NCI-H2029 treated with DMSO at 0.1 percent for 48 hours (cell line): ENCODE measurements around the gene SAMD14.

ENCODE experiments used
- DNase-seq: peaks from one replicate; lab custom pipeline; 2025; lab: John Stamatoyannopoulos, UW

Gene SAMD14

GRCh38 chr17:50147841-50148225 lies 17.9 kb upstream of the SAMD14 start:
- DNase-seq, result no peak

- no peak for DNase-seq
Observed at GRCh38 chr17:50146927-50147665, 17.1 kb upstream of the SAMD14 start.

GRCh38 chr17:50146230-50146926 lies 16.4 kb upstream of the SAMD14 start:
- no peak for DNase-seq

GRCh38 chr17:50145532-50146229 lies 15.7 kb upstream of the SAMD14 start:
- DNase-seq, result no peak

GRCh38 chr17:50144845-50145531 lies 15.0 kb upstream of the SAMD14 start:
- no peak for DNase-seq

- DNase-seq, result no peak
Observed at GRCh38 chr17:50144355-50144754, 14.4 kb upstream of the SAMD14 start.

- no peak for DNase-seq
Observed at GRCh38 chr17:50143461-50144176, 13.7 kb upstream of the SAMD14 start.

- no peak for DNase-seq
Observed at GRCh38 chr17:50141745-50142110, 11.8 kb upstream of the SAMD14 start.

- DNase-seq, result no peak
Observed at GRCh38 chr17:50141026-50141744, 11.2 kb upstream of the SAMD14 start.

- DNase-seq, result no peak
Observed at GRCh38 chr17:50139950-50140885, 10.3 kb upstream of the SAMD14 start.

GRCh38 chr17:50139185-50139783 lies 9.3 kb upstream of the SAMD14 start:
- no peak for DNase-seq

- DNase-seq, result no peak
Observed at GRCh38 chr17:50137042-50137441, 7.1 kb upstream of the SAMD14 start.

GRCh38 chr17:50136096-50136687 lies 6.2 kb upstream of the SAMD14 start:
- DNase-seq, result no peak

- DNase-seq, result no peak
Observed at GRCh38 chr17:50135316-50136095, 5.5 kb upstream of the SAMD14 start.

- no peak for DNase-seq
Observed at GRCh38 chr17:50134206-50135110, 4.5 kb upstream of the SAMD14 start.

- no peak for DNase-seq
Observed at GRCh38 chr17:50133769-50134099, 3.8 kb upstream of the SAMD14 start.

GRCh38 chr17:50133028-50133768 lies 3.2 kb upstream of the SAMD14 start:
- no peak for DNase-seq
